SJSA1 (cell line): ENCODE data around the gene ANKRD44. TPM values are rescaled to one million over a fixed set of nuclear protein-coding genes. Genes with fewer than 3 reads are reported as not detected.

Source experiments
- DNase-seq, 2 experiments: peaks; one replicate each; pipeline ENCODE4 v3.0.0-alpha.2; 2015 to 2020; ENCODE audit warnings: low spot score in 2 of 2, low read depth in 1 of 2
- H3K27ac ChIP-seq: fragments of 250-450 bp; sonication (Bioruptor Pico); 2 replicates; pipeline ENCODE4 v1.5.1; 2020; ENCODE audit warnings: mild to moderate bottlenecking, moderate library complexity
- H3K27me3 ChIP-seq: fragments of 250-450 bp; sonication (Bioruptor Pico); replicated peaks from 2 replicates; pipeline ENCODE4 v1.5.1; 2020; ENCODE audit warnings: mild to moderate bottlenecking, moderate library complexity
- H3K36me3 ChIP-seq: fragments of 250-450 bp; sonication (Bioruptor Pico); 2 replicates; pipeline ENCODE4 v1.5.1; 2020; ENCODE audit warnings: mild to moderate bottlenecking
- H3K4me1 ChIP-seq: fragments of 250-450 bp; sonication (Bioruptor Pico); replicated peaks from 2 replicates; pipeline ENCODE4 v1.6.1; 2021; ENCODE audit warnings: mild to moderate bottlenecking
- H3K4me3 ChIP-seq: fragments of 250-450 bp; sonication (Bioruptor Pico); 2 replicates; pipeline ENCODE4 v1.5.1; 2020; ENCODE audit warnings: mild to moderate bottlenecking
- H3K9me3 ChIP-seq: fragments of 250-450 bp; sonication (Bioruptor Pico); replicated peaks from 2 replicates; pipeline ENCODE4 v1.5.1; 2020; ENCODE audit warnings: mild to moderate bottlenecking
- total RNA-seq: library from RNA; depleted of rRNA; stranded (reverse); fragments of >200 nt; shearing (Covaris generic); gene quantifications from 2 replicates; pipeline ENCODE4 v1.2.3, GENCODE V29; 2014

Gene ANKRD44
- total RNA-seq, 1 experiment from 2014 or later: 15.5 TPM

DNA sequence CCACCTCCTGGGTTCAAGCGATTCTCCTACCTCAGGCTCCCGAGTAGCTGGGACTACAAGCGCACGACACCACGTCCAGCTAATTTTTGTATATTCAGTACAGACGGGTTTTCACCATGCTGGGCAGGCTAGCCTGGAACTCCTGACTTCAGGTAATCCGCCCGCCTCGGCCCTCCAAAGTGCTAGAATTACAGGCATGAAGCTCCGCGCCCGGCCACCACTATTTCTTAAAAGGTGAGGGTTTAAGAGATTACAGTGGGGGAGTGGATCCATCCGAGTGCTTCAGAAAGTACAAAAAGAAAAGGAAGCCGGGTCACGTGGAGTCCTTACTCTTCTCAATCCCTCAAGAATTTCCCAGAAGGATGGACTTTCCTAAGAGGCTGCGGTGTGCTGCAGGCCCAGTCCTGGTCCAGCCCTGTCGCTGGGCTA, 146.9 kb downstream of the ANKRD44 start:
- Histone ChIP-seq H3K36me3 (no peaks in the 10 kb centered on the region), H3K27ac (no peak overlapping the region), H3K27me3 (no peaks in the 10 kb centered on the region), H3K4me1 (peaks cover 20% of the 10 kb centered on the region), H3K4me3 (no peak overlapping the region), H3K9me3 (no peaks in the 10 kb centered on the region)
- no peak for DNase-seq

DNA sequence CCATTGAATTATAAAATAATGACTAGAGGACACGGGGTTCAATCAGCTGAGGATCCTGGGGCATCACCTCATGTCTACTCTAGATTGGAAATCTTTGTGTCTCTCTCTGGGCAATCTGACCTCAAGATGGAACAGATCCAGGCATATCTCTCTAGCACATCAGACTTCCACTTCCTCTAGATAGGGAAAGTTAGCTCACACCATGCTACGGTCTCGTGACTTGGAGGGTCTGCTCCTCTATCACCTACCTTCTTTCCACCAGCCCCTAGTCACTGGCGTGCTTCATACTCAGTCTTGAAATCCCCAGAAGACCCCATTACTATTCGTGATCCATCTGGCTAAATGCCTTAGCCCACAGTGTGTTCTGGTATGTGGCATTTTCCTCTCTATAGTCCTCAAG, 148.8 kb downstream of the ANKRD44 start:
- DNase-seq: no peak
- peaks cover 31% of the 10 kb centered on the region for H3K4me1 ChIP-seq
- no peaks in the 10 kb centered on the region for H3K36me3 ChIP-seq
- H3K27me3 ChIP-seq: no peaks in the 10 kb centered on the region
- H3K9me3 ChIP-seq: no peaks in the 10 kb centered on the region
- H3K4me3 ChIP-seq: no peak overlapping the region
- no peak overlapping the region for H3K27ac ChIP-seq

DNA sequence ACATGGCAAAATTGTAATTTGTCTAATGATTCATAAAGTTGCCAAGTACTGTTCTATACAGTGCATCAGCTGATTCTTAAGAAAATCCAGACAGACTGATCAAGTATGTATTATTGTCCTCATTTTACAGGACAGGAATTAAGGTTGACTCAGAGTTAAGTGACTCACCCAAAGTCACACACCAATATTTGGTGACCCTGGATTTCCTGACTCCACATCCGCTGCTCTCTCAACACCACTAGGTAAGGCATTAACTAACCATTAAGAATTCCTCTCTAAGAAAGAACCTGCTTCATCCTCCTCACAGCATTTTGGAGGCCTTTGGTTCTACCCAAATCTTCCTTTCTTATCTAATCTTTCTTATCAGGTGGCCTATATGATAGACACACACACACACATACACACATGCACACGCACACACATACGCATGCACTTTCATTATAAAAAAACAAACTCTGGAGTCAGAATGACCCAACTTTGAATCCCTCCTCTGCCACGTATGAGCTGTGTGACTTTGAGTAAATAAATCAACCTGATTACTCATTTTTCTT, 150.8 kb downstream of the ANKRD44 start:
- peaks cover 31% of the 10 kb centered on the region for H3K4me1 ChIP-seq
- H3K27me3 ChIP-seq: no peaks in the 10 kb centered on the region
- H3K27ac ChIP-seq: peak overlapping the region; percentile 59
- no peaks in the 10 kb centered on the region for H3K9me3 ChIP-seq
- no peaks in the 10 kb centered on the region for H3K36me3 ChIP-seq
- peak; percentile 54 to 76 for DNase-seq
- no peak overlapping the region for H3K4me3 ChIP-seq

DNA sequence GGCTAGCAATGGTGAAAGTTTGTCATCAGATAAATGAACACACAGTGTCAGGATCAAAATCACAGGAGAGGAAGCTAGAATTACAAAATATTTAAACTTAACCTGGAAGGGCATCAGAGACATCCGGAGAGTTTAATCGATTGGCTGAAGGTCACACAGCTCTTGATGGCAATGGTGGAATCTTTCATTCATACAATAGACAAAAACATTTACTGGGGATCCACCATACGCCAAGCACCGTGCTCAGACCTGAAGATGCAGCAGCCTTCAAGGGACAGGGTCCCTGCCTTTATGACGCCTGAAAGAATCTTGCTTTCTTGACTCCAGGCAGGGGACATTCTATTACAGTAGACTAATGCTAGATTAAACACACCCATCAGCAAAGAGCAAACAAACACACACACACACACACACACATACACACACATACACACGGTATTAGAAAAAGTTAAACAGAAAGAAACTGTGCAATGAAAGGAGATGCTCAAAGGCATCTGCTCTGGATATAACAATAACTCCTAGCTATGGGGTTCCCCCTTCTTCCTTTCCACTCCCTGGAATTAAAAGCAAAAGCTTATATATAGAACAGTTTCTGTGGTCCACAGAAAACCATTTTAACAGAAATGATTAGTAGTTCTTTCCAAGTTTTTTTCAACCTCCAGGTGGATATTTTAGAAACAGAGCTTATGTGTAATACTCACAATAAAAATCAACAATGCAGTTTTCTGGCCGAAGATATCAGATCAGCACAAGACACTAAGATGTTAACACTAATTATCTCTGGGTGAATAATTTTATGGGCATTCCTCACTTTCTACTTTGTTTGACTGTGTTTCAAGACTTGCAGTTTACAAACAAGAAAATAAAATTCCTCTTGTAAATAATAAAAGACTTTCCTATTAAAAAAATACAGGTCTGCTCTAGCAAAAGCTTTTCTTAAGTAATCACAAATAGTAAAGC, 151.7 kb downstream of the ANKRD44 start:
- DNase-seq: peak in 1 of 2 experiments; percentile 57
- H3K4me1 ChIP-seq: peaks cover 31% of the 10 kb centered on the region
- H3K4me3 ChIP-seq: no peak overlapping the region
- peak overlapping the region; percentile 59 for H3K27ac ChIP-seq
- no peaks in the 10 kb centered on the region for H3K27me3 ChIP-seq
- no peaks in the 10 kb centered on the region for H3K36me3 ChIP-seq
- H3K9me3 ChIP-seq: no peaks in the 10 kb centered on the region

- H3K36me3 ChIP-seq: no peaks in the 10 kb centered on the region
- H3K9me3 ChIP-seq: no peaks in the 10 kb centered on the region
- no peaks in the 10 kb centered on the region for H3K27me3 ChIP-seq
- no peak overlapping the region for H3K4me3 ChIP-seq
- H3K4me1 ChIP-seq: peaks cover 31% of the 10 kb centered on the region
- H3K27ac ChIP-seq: peak overlapping the region; percentile 59
- peak in 1 of 2 experiments; percentile 14 for DNase-seq
These were observed 152.6 kb downstream of the ANKRD44 start for GRCh38 chr2:197157879-197158537.

- Histone ChIP-seq H3K27ac (no peak overlapping the region), H3K36me3 (no peaks in the 10 kb centered on the region), H3K4me3 (no peak overlapping the region), H3K4me1 (peaks cover 42% of the 10 kb centered on the region), H3K27me3 (no peaks in the 10 kb centered on the region), H3K9me3 (no peaks in the 10 kb centered on the region)
- no peak for DNase-seq
These were observed 153.8 kb downstream of the ANKRD44 start for GRCh38 chr2:197156771-197157170.

DNA sequence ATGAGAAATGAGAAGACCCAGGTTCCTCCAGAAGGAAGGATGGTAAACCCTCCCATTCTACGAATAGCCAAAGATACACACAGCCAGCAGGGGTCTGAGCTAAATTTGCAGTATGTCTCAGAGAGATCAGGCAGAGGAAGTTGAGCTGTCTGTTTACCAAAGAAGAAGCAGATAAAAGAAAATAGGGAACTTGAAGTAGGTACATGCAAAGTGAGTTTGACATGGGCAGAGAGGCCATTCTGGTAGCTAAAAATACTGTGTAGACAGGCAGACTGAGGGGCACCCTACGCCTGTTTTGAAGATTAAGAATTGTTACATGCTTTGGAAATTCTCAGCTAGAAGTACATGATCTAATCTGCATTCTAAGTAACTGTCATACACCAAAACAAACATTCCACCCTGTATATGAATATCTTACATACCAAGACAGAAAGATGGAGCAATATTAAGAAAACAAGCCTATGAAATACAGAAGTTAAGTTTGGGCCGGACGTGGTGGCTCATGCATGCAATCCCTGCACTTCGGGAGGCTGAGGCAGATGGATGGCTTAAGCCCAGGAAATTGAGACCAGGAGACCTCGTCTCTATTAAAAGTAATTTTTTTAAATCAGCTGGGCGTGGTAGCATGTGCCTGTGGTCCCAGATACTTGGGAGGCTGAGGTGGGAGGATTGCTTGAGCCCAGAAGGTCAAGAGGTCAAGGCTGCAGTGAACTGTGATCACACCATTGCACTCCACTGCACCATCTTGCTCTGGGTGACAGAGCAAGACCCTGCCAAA, 157.9 kb downstream of the ANKRD44 start:
- peaks cover 11% of the 10 kb centered on the region for H3K4me1 ChIP-seq
- DNase-seq: peak in 1 of 2 experiments; percentile 35

GRCh38 chr2:197149546-197149945, 161.0 kb downstream of the ANKRD44 start:
- Histone ChIP-seq H3K4me1 (peaks cover 11% of the 10 kb centered on the region), H3K36me3 (no peaks in the 10 kb centered on the region), H3K27ac (no peak overlapping the region), H3K9me3 (no peaks in the 10 kb centered on the region), H3K4me3 (no peak overlapping the region), H3K27me3 (no peaks in the 10 kb centered on the region)
- DNase-seq: no peak

More for the DNA sequence above, 157.9 kb downstream of the ANKRD44 start:
- H3K27me3 ChIP-seq: no peaks in the 10 kb centered on the region
- no peaks in the 10 kb centered on the region for H3K9me3 ChIP-seq
- no peak overlapping the region for H3K4me3 ChIP-seq
- peak overlapping the region; percentile 48 for H3K27ac ChIP-seq
- no peaks in the 10 kb centered on the region for H3K36me3 ChIP-seq

- H3K4me1 ChIP-seq: peaks cover 11% of the 10 kb centered on the region
- H3K27me3 ChIP-seq: no peaks in the 10 kb centered on the region
- DNase-seq: no peak
- H3K36me3 ChIP-seq: no peaks in the 10 kb centered on the region
- H3K27ac ChIP-seq: no peak overlapping the region
- H3K4me3 ChIP-seq: no peak overlapping the region
- H3K9me3 ChIP-seq: no peaks in the 10 kb centered on the region
These were observed 162.2 kb downstream of the ANKRD44 start for GRCh38 chr2:197148401-197148800.

- H3K36me3 ChIP-seq: no peaks in the 10 kb centered on the region
- H3K27ac ChIP-seq: no peak overlapping the region
- DNase-seq: no peak
These were observed 162.6 kb downstream of the ANKRD44 start for GRCh38 chr2:197147942-197148341.

DNA sequence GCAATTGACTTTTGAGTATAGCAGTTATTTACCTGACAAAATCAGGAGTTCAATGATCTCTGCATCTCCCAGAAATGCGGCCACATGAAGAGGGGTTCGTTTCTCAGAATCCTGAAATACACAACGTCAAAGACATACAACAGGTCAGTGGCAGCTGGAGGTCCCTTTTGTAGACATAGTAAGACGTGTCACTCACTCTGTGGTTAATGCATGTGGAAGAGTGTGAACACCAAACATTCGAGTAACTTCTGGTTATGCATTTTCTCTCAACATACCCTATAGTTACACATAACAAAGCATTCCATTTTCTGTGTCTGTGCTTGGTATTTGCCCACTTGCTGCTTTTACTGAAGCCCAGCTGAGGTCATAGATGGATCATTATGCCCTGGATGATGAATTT, 163.6 kb downstream of the ANKRD44 start:
- Histone ChIP-seq H3K27ac (no peak overlapping the region), H3K27me3 (no peaks in the 10 kb centered on the region), H3K4me1 (peaks cover under 1% of the 10 kb centered on the region), H3K9me3 (no peaks in the 10 kb centered on the region), H3K4me3 (no peak overlapping the region), H3K36me3 (no peaks in the 10 kb centered on the region)
- DNase-seq: no peak

More at GRCh38 chr2:197147942-197148341, 162.6 kb downstream of the ANKRD44 start:
- no peaks in the 10 kb centered on the region for H3K27me3 ChIP-seq
- no peaks in the 10 kb centered on the region for H3K9me3 ChIP-seq
- H3K4me1 ChIP-seq: peaks cover 10% of the 10 kb centered on the region
- H3K4me3 ChIP-seq: no peak overlapping the region

DNA sequence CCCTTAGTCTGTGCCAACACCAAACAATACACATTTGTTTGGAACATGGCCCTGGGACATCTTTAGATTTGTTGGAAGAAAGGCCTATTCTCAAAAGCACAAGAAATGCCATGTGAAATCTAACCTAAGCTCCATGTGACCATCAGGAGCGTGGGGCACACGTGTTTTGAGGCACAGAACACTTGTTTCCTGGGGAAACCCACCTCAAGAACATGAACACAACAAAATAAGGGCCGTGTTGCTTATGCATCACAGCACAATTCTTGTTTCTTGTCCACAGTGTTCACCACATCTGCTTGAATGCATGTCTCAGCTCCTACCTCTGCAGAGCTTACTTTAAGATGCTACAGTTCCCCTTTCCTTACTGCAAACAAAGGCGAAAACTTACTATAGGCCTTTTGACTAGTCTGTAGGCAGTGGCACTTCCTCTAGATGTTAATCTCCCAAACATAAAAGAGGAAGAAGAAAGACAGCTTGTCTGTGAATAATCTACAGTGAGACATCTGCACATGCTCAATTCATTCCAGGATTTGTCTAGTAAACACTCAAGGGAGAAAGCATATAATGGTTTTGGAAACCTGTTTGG, 165.0 kb downstream of the ANKRD44 start:
- Histone ChIP-seq H3K27me3 (no peaks in the 10 kb centered on the region), H3K4me3 (no peak overlapping the region), H3K9me3 (no peaks in the 10 kb centered on the region), H3K27ac (no peak overlapping the region), H3K4me1 (no peaks in the 10 kb centered on the region), H3K36me3 (no peaks in the 10 kb centered on the region)
- DNase-seq: no peak

GRCh38 chr2:197144183-197144582, 166.4 kb downstream of the ANKRD44 start:
- no peak for DNase-seq
- H3K4me1 ChIP-seq: no peaks in the 10 kb centered on the region
- no peaks in the 10 kb centered on the region for H3K36me3 ChIP-seq
- H3K27me3 ChIP-seq: no peaks in the 10 kb centered on the region
- H3K9me3 ChIP-seq: no peaks in the 10 kb centered on the region
- H3K4me3 ChIP-seq: no peak overlapping the region
- no peak overlapping the region for H3K27ac ChIP-seq
